ENCODE data around the gene ABLIM3. TPM values are rescaled to one million over a fixed set of nuclear protein-coding genes. Genes with fewer than 3 reads are reported as not detected.

Gene ABLIM3
- total RNA-seq, 1 donor from 2014 or later: 122 TPM

GRCh38 chr5:149247726-149248125 is 106.4 kb downstream of the ABLIM3 start:
- Histone ChIP-seq H3K4me3 (no peak overlapping the region), H3K4me1 (no peaks in the 10 kb centered on the region), H3K36me3 (peaks cover 96% of the 10 kb centered on the region), H3K27me3 (ENCODE audit: low read depth) (no peaks in the 10 kb centered on the region), H3K27ac (replicated peaks) (no peak overlapping the region), H3K9me3 (replicated peaks) (no peaks in the 10 kb centered on the region)
- intact Hi-C loops (cut with micrococcal nuclease): no loop called here
- DNase-seq: no peak
- TF ChIP-seq CTCF (IDR thresholded peaks at IDR 0.05; ENCODE audit: borderline replicate concordance): no peak

GRCh38 chr5:149251546-149251945 is 110.3 kb downstream of the ABLIM3 start:
- H3K36me3 ChIP-seq: peaks cover 86% of the 10 kb centered on the region
- no peaks in the 10 kb centered on the region for H3K9me3 ChIP-seq (replicated peaks)
- TF ChIP-seq CTCF (IDR thresholded peaks at IDR 0.05; ENCODE audit: borderline replicate concordance): no peak
- no peak overlapping the region for H3K27ac ChIP-seq (replicated peaks)
- intact Hi-C loops (cut with micrococcal nuclease): no loop called here
- H3K4me3 ChIP-seq: no peak overlapping the region
- no peaks in the 10 kb centered on the region for H3K27me3 ChIP-seq (ENCODE audit: low read depth)
- no peaks in the 10 kb centered on the region for H3K4me1 ChIP-seq
- DNase-seq: no peak

- no peak for TF ChIP-seq CTCF (IDR thresholded peaks at IDR 0.05; ENCODE audit: borderline replicate concordance)
- no peak overlapping the region for H3K4me3 ChIP-seq
- no peak for DNase-seq
- intact Hi-C loops (cut with micrococcal nuclease): no loop called here
- no peaks in the 10 kb centered on the region for H3K27me3 ChIP-seq (ENCODE audit: low read depth)
- H3K9me3 ChIP-seq (replicated peaks): no peaks in the 10 kb centered on the region
- H3K27ac ChIP-seq (replicated peaks): no peak overlapping the region
- no peaks in the 10 kb centered on the region for H3K4me1 ChIP-seq
- H3K36me3 ChIP-seq: peaks cover 76% of the 10 kb centered on the region
Measured at GRCh38 chr5:149254506-149254905, 113.2 kb downstream of the ABLIM3 start.

- H3K4me3 ChIP-seq: no peak overlapping the region
- peaks cover 57% of the 10 kb centered on the region for H3K36me3 ChIP-seq
- no peaks in the 10 kb centered on the region for H3K27me3 ChIP-seq (ENCODE audit: low read depth)
- no peak for TF ChIP-seq CTCF (IDR thresholded peaks at IDR 0.05; ENCODE audit: borderline replicate concordance)
- H3K4me1 ChIP-seq: no peaks in the 10 kb centered on the region
- intact Hi-C loops (cut with micrococcal nuclease): no loop called here
- no peak for DNase-seq
- H3K27ac ChIP-seq (replicated peaks): no peak overlapping the region
- H3K9me3 ChIP-seq (replicated peaks): no peaks in the 10 kb centered on the region
Measured at GRCh38 chr5:149256451-149256850, 115.2 kb downstream of the ABLIM3 start.

- Histone ChIP-seq H3K27ac (replicated peaks) (no peak overlapping the region), H3K27me3 (ENCODE audit: low read depth) (no peaks in the 10 kb centered on the region), H3K4me3 (no peak overlapping the region), H3K36me3 (peaks cover 50% of the 10 kb centered on the region), H3K9me3 (replicated peaks) (no peaks in the 10 kb centered on the region), H3K4me1 (no peaks in the 10 kb centered on the region)
- no peak for DNase-seq
- intact Hi-C loops (cut with micrococcal nuclease): no loop called here
- TF ChIP-seq CTCF (IDR thresholded peaks at IDR 0.05; ENCODE audit: borderline replicate concordance): no peak
Measured at GRCh38 chr5:149257131-149257530, 115.8 kb downstream of the ABLIM3 start.

Measured in left ventricle myocardium inferior (tissue), 1 donor.